Measurements from ENCODE around the gene SRC.
A peak's percentile ranks its signal among the peaks of the same experiment; 100 is the strongest.

GRCh38 chr20:37392441-37393195, 46.7 kb downstream of the SRC start:
- TF ChIP-seq CTCF (IDR thresholded peaks at IDR 0.05 in 4 of 5, conservative IDR thresholded peaks at IDR 0.05 in 1 of 5) (peak in 1 of 5 experiments; percentile 11), POLR2A (IDR thresholded peaks at IDR 0.05) (no peak)

Data from gastrocnemius medialis (tissue), 4 donors.